Lower lobe of right lung (tissue), 2 donors: ENCODE measurements around the gene MRTFB. TPM values are rescaled to one million over a fixed set of nuclear protein-coding genes. Genes with fewer than 3 reads are reported as not detected.

ENCODE experiments used
- ATAC-seq, 2 donors: fragments of 200-7000 bp; cut with Tn5 transposase; one replicate each; pipeline ENCODE4 v1.9.1; 2020 to 2022; ENCODE audit warnings: mild to moderate bottlenecking in 2 of 2, moderate library complexity in 2 of 2
- DNase-seq: peaks from one replicate; pipeline ENCODE4 v3.0.0-alpha.2; 2020
- H3K27ac ChIP-seq: fragments of 200-600 bp; one replicate; pipeline ENCODE4 v1.8.0; 2022
- H3K27me3 ChIP-seq: fragments of 200-600 bp; one replicate; pipeline ENCODE4 v1.8.0; 2022; ENCODE audit warnings: low read depth
- H3K36me3 ChIP-seq: fragments of 200-600 bp; one replicate; pipeline ENCODE4 v1.8.0; 2022; ENCODE audit warnings: mild to moderate bottlenecking
- H3K4me1 ChIP-seq: fragments of 200-600 bp; one replicate; pipeline ENCODE4 v1.8.0; 2022
- H3K4me3 ChIP-seq: fragments of 200-600 bp; one replicate; pipeline ENCODE4 v1.8.0; 2022; ENCODE audit warnings: mild to moderate bottlenecking
- H3K9me3 ChIP-seq: fragments of 200-600 bp; one replicate; pipeline ENCODE4 v1.8.0; 2022
- intact Hi-C: fragments of 100-400 bp; cut with DNase I; formaldehyde crosslinking; loops from one replicate; pipeline ENCODE4 v1.11.0; 2022
- total RNA-seq: library from RNA; stranded (reverse); fragmentation: NEBNext Ultra II Directional; extraction: Animal tissue kit (Norgen Biotek cat#: 25700); gene quantifications from one replicate; pipeline ENCODE4 v1.2.1, GENCODE V29; 2021
- TF ChIP-seq, protein P1 (sequence below): fragments of 200-600 bp; IDR thresholded peaks from one replicate; pipeline ENCODE4 v1.8.0; 2022; ENCODE audit warnings: antibody characterized with exemption, mild to moderate bottlenecking
- donor health status: DM: no; HTN: yes; CAD: no; lungs with severe emphysema.

The MRTFB gene
- total RNA-seq, 1 donor from 2014 or later, result 50.8 TPM

DNA sequence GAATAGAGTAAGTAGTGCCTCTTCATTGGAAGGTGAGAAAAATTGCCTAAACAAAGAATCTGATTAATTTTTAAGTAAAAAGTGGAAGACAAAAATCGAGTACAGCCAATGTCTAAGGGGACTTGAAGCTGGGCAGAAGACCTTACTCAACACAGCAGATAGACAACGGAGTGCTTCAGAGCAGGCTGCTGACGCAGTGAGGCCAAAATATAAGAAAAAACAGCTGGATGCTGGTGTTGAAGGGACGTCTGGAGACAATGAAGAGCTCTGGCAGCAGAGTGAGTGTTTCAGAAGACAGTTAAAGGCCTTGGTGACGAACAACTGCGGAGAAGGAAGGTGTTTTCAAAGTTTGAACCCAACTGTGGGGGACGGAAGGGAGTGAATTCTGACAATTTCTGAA, 169.8 kb downstream of the MRTFB start:
- Histone ChIP-seq H3K4me3 (no peak overlapping the region), H3K9me3 (no peaks in the 10 kb centered on the region), H3K27ac (no peak overlapping the region), H3K4me1 (no peaks in the 10 kb centered on the region), H3K36me3 (peaks cover 87% of the 10 kb centered on the region), H3K27me3 (no peaks in the 10 kb centered on the region)
- TF ChIP-seq, protein P1, sequence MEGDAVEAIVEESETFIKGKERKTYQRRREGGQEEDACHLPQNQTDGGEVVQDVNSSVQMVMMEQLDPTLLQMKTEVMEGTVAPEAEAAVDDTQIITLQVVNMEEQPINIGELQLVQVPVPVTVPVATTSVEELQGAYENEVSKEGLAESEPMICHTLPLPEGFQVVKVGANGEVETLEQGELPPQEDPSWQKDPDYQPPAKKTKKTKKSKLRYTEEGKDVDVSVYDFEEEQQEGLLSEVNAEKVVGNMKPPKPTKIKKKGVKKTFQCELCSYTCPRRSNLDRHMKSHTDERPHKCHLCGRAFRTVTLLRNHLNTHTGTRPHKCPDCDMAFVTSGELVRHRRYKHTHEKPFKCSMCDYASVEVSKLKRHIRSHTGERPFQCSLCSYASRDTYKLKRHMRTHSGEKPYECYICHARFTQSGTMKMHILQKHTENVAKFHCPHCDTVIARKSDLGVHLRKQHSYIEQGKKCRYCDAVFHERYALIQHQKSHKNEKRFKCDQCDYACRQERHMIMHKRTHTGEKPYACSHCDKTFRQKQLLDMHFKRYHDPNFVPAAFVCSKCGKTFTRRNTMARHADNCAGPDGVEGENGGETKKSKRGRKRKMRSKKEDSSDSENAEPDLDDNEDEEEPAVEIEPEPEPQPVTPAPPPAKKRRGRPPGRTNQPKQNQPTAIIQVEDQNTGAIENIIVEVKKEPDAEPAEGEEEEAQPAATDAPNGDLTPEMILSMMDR, result no peak
- ATAC-seq (peak; percentile 32 to 42), DNase-seq (no peak)
- intact Hi-C loops, result no loop called here

- Histone ChIP-seq H3K4me1 (no peaks in the 10 kb centered on the region), H3K36me3 (peaks cover 87% of the 10 kb centered on the region), H3K9me3 (no peaks in the 10 kb centered on the region), H3K27me3 (no peaks in the 10 kb centered on the region), H3K27ac (no peak overlapping the region), H3K4me3 (no peak overlapping the region)
- intact Hi-C loops, result no loop called here
- ATAC-seq (no peak), DNase-seq (no peak)
- TF ChIP-seq, protein P1, result no peak
Observed at GRCh38 chr16:14241631-14242030, 170.5 kb downstream of the MRTFB start.

GRCh38 chr16:14242769-14243168, 171.7 kb downstream of the MRTFB start:
- no peaks in the 10 kb centered on the region for H3K4me1 ChIP-seq

DNA sequence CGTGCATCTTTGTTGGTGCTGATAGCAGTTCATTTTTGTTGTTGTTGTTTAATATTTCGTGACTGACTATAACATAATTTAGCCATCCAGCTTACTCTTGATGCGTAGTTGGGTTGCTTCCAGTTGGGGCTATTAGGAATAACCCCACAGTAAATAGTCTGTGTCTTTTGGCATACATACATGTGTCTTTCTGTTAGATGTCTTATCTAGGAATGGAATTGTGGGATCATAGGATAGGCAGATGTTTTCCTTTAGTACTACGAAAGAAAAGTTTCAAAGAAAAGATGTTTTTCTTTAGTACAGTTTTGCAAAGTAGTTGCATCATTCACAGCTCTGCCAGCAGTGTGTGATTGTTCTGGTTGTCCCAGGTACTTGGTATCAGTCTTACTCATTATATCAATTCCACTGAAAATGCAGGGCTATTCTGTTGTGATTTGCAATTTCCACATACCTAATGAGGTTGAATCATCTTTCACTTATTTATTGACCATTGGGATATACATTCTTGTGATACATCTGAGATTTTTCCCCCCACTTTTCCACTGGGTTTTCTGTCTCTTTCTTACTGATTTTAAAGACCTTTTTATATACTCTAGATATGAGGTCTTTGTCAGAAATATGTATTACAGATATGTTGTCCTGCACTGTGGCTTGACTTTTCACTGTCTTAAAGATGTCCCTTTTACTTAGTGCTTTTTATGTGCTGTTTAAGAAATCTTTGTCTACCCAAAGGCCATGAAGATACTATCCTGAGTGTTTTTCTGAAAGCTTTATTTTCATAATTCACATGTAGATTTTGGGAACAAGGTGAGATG, 173.3 kb downstream of the MRTFB start:
- TF ChIP-seq, protein P1, result no peak
- ATAC-seq (no peak), DNase-seq (no peak)
- no peak overlapping the region for H3K4me3 ChIP-seq
- H3K9me3 ChIP-seq, result no peaks in the 10 kb centered on the region
- peaks cover 93% of the 10 kb centered on the region for H3K36me3 ChIP-seq
- H3K4me1 ChIP-seq, result no peaks in the 10 kb centered on the region
- H3K27ac ChIP-seq, result no peak overlapping the region
- H3K27me3 ChIP-seq, result no peaks in the 10 kb centered on the region
- intact Hi-C loops, result no loop called here

More at GRCh38 chr16:14242769-14243168, 171.7 kb downstream of the MRTFB start:
- Histone ChIP-seq H3K27ac (no peak overlapping the region), H3K4me3 (no peak overlapping the region), H3K36me3 (peaks cover 93% of the 10 kb centered on the region), H3K27me3 (no peaks in the 10 kb centered on the region), H3K9me3 (no peaks in the 10 kb centered on the region)
- no peak for DNase-seq
- ATAC-seq, result no peak
- TF ChIP-seq, protein P1, result no peak
- intact Hi-C loops, result no loop called here

GRCh38 chr16:14248791-14249190, 177.7 kb downstream of the MRTFB start:
- no peaks in the 10 kb centered on the region for H3K9me3 ChIP-seq
- H3K27ac ChIP-seq, result no peak overlapping the region
- H3K4me3 ChIP-seq, result no peak overlapping the region
- ATAC-seq (no peak), DNase-seq (no peak)
- intact Hi-C loops, result no loop called here
- no peaks in the 10 kb centered on the region for H3K4me1 ChIP-seq
- H3K27me3 ChIP-seq, result no peaks in the 10 kb centered on the region
- H3K36me3 ChIP-seq, result peaks cover 96% of the 10 kb centered on the region
- TF ChIP-seq, protein P1, result no peak
